Medulla oblongata (tissue), 1 donor: ENCODE results near the gene CEACAM18.
"Not testable (repeated sequence)": the region's sequence is repeated elsewhere in the genome, so short reads cannot be mapped to it uniquely, and the experiment has no call there.

Experiments used
- DNase-seq: peaks from one replicate; pipeline ENCODE4 v3.0.0-alpha.2; 2015; ENCODE audit errors: extremely low spot score

CEACAM18 gene

GRCh38 chr19:51493776-51494175 lies 15.4 kb downstream of the CEACAM18 start:
- peak; percentile 23 for DNase-seq

DNA sequence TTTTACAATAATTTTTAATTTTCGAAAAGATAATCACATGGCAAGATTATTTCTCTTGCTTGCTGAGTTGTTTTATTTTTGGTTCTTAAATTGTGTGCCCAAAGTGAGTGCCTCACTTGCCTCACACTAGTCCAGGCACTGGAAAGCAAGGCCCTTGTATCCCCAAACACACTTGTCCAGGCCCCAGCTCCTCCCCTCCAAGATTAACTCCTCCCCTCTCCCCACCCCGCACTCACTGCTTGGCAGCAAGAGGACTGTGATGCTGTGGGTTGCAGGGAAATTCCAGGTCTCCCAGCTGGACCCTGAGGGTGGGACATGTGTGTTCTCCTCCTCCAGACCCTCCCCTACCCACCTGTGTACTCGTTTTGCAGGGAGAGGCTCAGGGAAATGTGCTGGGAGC lies 19.3 kb downstream of the CEACAM18 start:
- DNase-seq = no peak

- DNase-seq = not testable (repeated sequence)
These were observed 22.6 kb downstream of the CEACAM18 start for GRCh38 chr19:51500931-51501330.

DNA sequence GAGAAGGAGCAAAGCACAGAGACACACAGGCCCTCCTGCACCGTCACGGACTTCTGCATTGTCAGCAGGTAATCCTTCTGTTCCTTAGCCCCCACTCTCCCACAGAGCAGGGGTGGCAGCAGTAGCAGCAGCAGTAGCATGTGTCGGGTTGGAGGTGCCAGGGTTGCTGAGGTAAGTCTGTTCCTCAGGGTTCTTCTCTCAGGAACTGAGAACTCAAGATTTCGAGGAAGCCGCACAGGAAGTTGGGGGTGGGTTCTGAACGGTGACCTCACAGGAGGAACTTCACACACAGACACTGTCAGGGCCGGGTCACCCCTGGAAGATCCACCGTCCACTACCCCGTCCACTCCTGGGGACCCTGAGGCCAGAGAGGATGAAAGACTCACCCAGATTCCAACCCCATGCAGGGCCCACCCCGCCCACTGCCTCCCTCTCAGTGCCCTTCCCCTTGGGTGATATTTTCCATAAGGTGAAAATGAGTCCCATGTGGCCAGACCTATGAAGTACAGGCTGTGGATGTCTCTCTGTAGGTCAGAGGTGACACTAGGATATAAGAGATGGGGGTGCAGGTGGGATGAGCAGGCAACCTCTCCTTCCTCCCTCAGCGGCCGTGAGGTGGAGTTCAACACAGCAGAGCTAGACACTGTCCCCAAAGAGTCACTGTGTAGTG lies 23.4 kb downstream of the CEACAM18 start, which contains the start of gene SIGLEC12:
TSS of gene SIGLEC12 (minus strand) at position 207 of the 670 bp plus-strand sequence. CDS start at position 140, 67 bp downstream.
- DNase-seq = peak; percentile 59

- DNase-seq = peak; percentile 3
These were observed 25.0 kb downstream of the CEACAM18 start for GRCh38 chr19:51503286-51503817.

DNA sequence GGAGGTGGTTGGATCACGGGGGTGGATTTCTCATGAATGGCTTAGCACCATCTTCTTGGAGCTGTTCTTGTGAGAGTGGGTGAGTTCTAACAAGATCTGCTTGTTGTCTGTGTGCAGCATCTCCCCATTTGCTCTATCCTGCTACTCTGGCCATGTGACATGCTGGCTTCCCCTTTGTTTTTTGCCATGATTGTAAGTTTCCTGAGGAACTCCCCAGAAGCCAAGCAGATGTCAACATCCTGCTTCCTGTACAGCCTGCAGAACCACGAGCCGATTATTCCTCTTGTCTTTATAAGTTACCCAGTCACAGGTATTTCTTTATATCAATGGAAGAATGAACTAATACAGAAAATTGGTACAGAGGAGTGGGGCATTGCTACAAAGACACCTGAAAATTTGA lies 25.6 kb downstream of the CEACAM18 start:
- DNase-seq = no peak

GRCh38 chr19:51505904-51506303 lies 27.6 kb downstream of the CEACAM18 start:
- DNase-seq = no peak

DNA sequence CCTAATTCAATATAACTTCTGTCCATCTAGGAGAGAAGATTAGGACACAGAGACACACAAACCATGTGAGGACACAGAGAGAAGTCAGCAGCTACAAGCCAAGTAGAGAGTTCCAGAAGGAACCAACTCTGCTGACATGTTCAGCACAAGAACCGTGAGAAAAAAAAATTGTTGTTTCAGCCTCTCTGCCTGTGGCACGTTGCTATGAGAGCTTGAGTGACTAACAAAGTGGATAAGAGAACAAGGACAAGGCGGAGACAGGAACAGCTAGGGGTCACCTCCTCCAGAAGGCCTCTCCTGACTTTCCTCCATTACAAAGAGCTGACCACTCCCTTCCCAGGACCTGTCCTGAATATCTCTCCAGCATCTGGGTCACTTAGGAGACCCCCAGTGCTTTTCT lies 28.9 kb downstream of the CEACAM18 start:
- DNase-seq = no peak

DNA sequence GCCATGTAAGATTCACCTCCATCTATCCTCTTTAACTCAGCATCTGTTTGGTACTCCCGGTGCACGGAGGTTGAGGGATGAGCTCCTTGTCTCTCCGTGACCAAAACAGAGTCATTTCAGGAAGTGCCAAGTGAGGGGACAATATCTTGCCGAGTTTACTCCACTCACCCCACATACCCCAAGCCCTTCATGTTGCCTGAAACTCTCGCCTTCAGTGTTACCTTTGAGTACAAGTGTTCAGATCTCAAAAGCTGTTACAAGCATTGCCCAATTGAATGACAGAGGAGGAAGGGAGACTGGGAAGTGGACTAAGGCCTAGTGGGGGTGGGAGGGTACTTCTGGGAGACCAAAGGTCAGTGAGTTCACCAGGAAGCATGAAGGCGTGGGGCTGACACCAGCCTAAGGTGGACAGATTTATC lies 29.3 kb downstream of the CEACAM18 start:
- no peak for DNase-seq

DNA sequence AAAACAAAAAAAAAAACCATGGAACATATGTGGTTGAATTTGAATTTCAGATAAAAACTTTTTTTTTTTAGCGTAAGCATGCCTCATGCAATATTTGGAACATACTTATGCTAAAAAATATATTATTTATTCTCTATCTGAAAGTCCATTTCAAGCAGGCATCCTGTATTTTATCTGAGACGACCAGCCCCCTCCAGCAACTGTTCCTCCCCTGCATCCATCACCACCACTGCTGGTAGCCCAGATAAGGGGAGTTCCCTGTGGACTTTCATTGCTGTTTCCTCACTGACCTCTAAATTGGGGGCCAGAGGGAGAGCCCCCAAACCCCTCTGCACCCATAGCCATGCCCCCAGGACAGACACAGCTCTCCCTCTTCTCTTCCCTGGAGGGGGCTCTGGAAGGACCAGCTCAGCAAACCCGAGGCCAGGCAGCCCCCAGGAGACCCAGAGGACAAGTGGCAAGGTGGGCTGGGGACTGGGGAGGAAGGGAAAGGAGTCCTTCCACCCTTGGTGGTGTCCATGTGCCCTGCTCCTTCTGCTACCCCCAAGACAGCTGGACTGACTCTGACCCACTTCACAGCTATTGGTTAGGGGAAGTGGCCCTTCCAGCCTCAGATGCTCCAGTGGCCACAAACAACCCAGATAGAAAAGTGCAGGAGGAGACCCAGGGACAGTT lies 29.9 kb downstream of the CEACAM18 start:
- DNase-seq = no peak

DNA sequence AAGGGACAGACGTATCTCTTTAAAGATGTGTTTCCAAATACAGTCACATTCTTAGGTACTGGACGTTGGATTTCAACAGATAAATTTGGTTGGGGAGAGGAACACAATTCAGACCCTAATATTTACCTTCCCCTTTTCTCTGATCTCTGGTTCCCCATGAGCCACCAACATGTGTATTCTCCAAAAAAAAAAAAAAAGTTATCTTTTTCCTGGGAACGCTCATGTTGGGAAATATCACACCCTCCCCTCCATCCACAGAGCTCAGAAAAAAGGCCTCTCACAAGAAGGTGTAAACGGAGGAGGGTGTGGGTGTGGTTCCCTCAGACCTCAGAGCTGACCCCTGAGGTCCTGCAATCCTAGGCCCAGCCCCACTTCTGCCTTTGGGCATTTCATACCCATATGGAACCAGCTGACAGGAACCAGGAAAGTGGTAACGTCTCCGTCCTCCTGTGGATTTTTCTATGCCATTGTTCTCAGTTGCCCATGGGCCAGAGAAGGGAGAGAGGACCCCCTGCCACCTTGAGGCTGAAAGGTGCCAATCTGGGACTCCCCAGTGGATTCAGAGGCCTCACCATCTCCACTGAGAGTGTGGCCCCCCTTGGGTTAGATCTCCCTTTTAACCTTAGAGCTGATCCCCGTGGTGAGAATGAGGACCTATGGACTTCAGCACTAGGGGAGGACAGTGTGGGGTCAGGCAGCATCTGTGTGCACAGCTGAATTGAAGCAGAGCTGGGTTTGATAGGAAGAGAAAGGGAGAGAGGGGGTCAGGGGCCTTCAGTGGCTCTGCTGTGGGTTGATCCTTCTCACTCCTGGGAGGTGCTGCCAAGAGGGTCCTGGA lies 31.7 kb downstream of the CEACAM18 start:
- no peak for DNase-seq

DNA sequence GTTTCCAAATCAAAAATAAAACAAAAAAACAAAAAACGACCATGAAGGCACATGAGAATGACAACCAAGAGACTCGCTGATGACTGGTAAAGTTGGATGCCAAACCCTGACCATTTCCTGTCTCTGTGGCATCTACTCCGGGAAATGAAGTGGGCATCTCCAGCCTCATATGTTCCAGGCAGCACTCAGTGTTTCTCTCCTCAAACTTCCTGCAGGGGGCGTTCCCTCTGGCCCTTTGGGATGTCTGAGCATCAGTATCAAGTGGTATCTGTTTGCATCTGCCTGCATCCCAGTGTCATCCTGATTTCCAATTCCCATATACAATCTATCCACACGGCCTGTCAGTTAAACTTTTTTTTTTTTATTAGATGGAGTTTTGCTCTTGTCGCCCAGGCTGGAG lies 33.0 kb downstream of the CEACAM18 start:
- peak; percentile 3 for DNase-seq

GRCh38 chr19:51513968-51514367 lies 35.6 kb downstream of the CEACAM18 start:
- no peak for DNase-seq

DNA sequence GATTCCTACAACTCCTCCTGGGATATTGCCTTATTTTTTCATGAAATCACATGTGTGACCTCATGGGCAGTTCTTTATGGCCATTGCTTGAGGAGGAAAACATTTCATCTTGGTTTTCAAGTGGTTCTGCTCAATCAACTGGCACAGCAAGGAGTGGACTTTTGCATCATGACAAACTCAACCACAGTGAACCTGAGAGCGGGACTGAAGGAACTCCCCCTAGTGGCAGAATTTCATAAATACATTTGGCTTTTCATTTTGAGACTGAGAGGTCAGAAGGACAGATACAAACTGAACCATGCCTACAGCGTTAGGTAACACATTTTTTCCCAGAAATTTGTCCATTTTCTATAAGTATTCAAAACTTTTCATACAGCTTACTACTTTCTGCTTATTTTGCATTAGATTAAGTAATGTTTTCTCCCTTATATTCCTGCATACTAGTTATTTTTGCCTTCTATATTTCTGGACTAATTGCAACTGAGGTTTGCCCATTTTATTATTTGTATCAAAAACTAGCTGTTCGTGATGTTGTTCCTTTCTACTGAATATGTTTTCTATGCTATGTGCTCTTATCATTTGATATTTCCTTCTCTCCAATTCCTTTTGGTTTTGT lies 36.6 kb downstream of the CEACAM18 start:
- peak; percentile 71 for DNase-seq

DNA sequence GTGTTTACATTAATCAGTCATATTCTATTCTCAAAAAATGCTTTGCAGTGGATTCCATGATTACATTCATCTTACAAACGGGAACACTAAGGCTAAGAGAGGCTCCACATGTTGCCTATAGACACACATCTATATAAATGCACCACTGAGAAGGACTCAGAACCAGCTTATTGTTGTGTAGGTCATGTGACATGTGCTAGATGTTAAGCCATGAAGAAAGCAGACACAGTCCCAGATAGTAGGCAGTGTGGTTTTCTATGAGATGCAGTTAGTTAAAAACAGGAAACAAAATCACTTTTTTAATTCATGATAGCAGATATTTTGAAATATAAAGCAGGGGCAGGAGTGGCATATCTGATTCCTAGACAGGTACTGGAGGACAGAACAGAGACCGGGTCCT lies 42.4 kb downstream of the CEACAM18 start:
- no peak for DNase-seq

DNA sequence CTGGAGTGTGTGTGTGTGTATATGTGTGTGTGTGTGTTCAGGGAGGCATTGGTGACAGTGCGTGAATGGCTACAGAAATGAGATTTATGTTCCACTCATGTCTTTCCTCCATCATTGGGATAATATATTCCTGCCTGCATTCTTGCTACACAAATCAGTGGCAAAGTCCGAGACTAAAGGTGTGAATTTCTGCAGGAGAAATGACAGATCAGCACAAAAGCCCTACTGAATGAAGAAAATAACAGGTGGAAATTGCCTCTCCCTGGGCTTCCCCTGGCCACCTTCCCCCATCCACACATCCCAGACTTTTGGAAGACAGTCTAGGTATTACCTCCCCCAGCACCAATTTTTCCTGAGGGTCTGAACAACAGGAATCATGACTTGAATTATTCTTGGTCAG lies 43.0 kb downstream of the CEACAM18 start:
- DNase-seq = no peak

GRCh38 chr19:51521781-51522180 lies 43.4 kb downstream of the CEACAM18 start:
- DNase-seq = no peak

GRCh38 chr19:51524666-51525264 lies 46.4 kb downstream of the CEACAM18 start:
- DNase-seq = no peak

- DNase-seq = no peak
These were observed 47.3 kb downstream of the CEACAM18 start for GRCh38 chr19:51525651-51526050.

DNA sequence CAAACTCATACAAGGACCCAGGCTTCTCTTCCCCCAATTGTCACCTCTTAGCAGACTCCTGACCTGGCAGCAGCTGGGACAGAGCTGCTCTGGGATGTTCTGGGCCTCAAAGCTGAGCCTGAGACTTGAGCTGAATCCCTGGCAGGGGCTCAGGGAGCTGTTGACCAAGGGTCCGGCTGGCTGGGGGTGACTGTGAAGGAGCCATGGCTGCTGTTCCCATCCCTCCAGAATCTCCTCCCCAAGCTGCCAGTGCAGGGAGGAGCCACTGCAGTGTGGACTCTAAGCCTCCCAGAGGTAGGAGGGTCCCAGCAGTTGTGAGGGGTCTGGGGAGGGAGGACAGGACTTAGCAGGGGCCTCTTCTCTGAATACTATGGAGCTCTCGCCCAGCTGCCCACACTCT lies 51.0 kb downstream of the CEACAM18 start:
- DNase-seq = no peak

DNA sequence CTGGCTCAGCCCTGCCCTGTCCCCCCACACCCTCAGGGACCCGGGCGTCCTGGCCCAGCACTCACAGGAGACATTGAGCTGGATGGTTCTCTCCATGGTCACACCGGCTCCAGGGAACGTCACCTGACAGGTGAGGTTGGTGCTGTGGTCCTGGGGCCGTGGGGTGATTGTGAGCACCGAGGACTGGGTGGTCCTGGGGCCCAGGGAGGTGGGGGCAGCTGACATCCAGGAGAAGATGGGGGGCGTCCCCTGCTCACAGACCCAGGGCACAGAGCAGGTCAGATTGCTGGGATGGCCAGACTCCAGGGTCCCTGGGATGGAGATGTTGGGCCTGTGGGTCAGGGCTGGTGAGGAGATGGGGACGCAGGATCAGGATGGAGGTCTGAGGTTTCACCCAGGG lies 52.3 kb downstream of the CEACAM18 start:
- no peak for DNase-seq
